Mesenteric fat pad (tissue), 1 donor: ENCODE results near the gene NSD1. TPM values are rescaled to one million over a fixed set of nuclear protein-coding genes. Genes with fewer than 3 reads are reported as not detected.
A peak's percentile ranks its signal among the peaks of the same experiment; 100 is the strongest.

Experiments used
- DNase-seq: peaks from one replicate; pipeline ENCODE4 v3.0.0-alpha.2; 2020; ENCODE audit warnings: low spot score
- long read RNA-seq: library from polyadenylated mRNA; unstranded; transcript quantifications from one replicate; pipeline ENCODE4 v2.0.0, GENCODE V29; 2020
- total RNA-seq: library from RNA; stranded (reverse); fragmentation: NEBNext Ultra II Directional; extraction: Animal tissue kit (Norgen Biotek cat#: 25700); gene quantifications from one replicate; pipeline ENCODE4 v1.2.1, GENCODE V29; 2021
- donor health status: DM: yes; HTN: yes; CAD: no.

The NSD1 gene
- 74.6 TPM for total RNA-seq
- long read RNA-seq, transcript NSD1-215 (2 exons, 1,414 nt): major isoform, 7 of 44 reads
- long read RNA-seq, partial matches to known transcripts: 13 of 44 reads
- long read RNA-seq, other reads (novel, unspliced or antisense): 24 of 44 reads

- peak; percentile 95 for DNase-seq
Measured at GRCh38 chr5:177133096-177133852, at the start of gene NSD1. Gene NSD1, plus strand, starts transcription at chr5:177133773. Its CDS starts 1,331 bp downstream, at chr5:177135104.

GRCh38 chr5:177084175-177084574 lies 49.4 kb upstream of the NSD1 start:
- DNase-seq: no peak

GRCh38 chr5:177085985-177086653 lies 47.5 kb upstream of the NSD1 start:
- no peak for DNase-seq

- DNase-seq: no peak
Measured at GRCh38 chr5:177086654-177087397, 46.7 kb upstream of the NSD1 start, which contains the start of gene FGFR4. Gene FGFR4, plus strand, starts transcription at chr5:177086915. Its CDS starts 2,688 bp downstream, at chr5:177089603.

- no peak for DNase-seq
Measured at GRCh38 chr5:177087398-177088005, 46.1 kb upstream of the NSD1 start.

GRCh38 chr5:177089127-177089526 lies 44.4 kb upstream of the NSD1 start:
- DNase-seq: no peak

- no peak for DNase-seq
Measured at GRCh38 chr5:177089825-177090641, 43.5 kb upstream of the NSD1 start.

- DNase-seq: no peak
Measured at GRCh38 chr5:177090813-177091212, 42.8 kb upstream of the NSD1 start.

- no peak for DNase-seq
Measured at GRCh38 chr5:177091232-177091631, 42.3 kb upstream of the NSD1 start.

- no peak for DNase-seq
Measured at GRCh38 chr5:177092178-177093081, 41.1 kb upstream of the NSD1 start.

- no peak for DNase-seq
Measured at GRCh38 chr5:177093082-177093712, 40.4 kb upstream of the NSD1 start.

GRCh38 chr5:177093803-177094202 lies 39.8 kb upstream of the NSD1 start:
- DNase-seq: no peak

GRCh38 chr5:177094224-177095087 lies 39.1 kb upstream of the NSD1 start:
- no peak for DNase-seq

GRCh38 chr5:177095088-177095669 lies 38.4 kb upstream of the NSD1 start:
- no peak for DNase-seq

- DNase-seq: no peak
Measured at GRCh38 chr5:177096162-177097015, 37.2 kb upstream of the NSD1 start.
